Fibroblast of mammary gland (primary cell): ENCODE data around the gene GLB1L3.

Experiments
- DNase-seq: peaks from one replicate; pipeline ENCODE4 v3.0.0-alpha.2; 2010; ENCODE audit warnings: low read depth
- H3K4me3 ChIP-seq: 2 replicates; pipeline ENCODE4 v1.5.1; 2011; ENCODE audit warnings: low read depth, mild to moderate bottlenecking, low read length, moderate library complexity; ENCODE audit not compliant: control insufficient read depth
- TF ChIP-seq, protein P1 (sequence below): conservative IDR thresholded peaks from 2 replicates; pipeline ENCODE4 v1.5.1; 2011; ENCODE audit warnings: low read depth, low read length, inconsistent platforms; ENCODE audit not compliant: control insufficient read depth, insufficient read depth

The GLB1L3 gene

DNA sequence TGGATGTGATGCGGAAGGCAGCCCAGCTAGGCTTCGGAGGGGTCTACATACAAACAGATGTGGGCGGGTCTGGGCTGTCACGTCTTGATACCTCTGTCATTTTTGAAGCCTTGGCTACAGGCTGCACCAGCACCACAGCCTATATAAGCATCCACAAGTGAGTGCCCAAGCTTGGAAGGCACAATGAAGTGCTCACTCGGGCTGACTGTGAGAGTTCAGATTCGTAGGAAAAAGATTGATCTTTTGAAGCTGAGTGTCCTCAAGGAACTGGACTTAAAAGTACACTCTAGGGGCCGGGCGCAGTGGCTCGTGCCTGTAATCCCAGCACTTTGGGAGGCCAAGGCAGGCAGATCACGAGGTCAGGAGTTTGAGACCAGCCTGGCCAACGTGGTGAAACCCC is 19.1 kb upstream of the GLB1L3 start:
- H3K4me3 ChIP-seq: no peak overlapping the region
- TF ChIP-seq, protein P1, sequence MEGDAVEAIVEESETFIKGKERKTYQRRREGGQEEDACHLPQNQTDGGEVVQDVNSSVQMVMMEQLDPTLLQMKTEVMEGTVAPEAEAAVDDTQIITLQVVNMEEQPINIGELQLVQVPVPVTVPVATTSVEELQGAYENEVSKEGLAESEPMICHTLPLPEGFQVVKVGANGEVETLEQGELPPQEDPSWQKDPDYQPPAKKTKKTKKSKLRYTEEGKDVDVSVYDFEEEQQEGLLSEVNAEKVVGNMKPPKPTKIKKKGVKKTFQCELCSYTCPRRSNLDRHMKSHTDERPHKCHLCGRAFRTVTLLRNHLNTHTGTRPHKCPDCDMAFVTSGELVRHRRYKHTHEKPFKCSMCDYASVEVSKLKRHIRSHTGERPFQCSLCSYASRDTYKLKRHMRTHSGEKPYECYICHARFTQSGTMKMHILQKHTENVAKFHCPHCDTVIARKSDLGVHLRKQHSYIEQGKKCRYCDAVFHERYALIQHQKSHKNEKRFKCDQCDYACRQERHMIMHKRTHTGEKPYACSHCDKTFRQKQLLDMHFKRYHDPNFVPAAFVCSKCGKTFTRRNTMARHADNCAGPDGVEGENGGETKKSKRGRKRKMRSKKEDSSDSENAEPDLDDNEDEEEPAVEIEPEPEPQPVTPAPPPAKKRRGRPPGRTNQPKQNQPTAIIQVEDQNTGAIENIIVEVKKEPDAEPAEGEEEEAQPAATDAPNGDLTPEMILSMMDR: no peak
- DNase-seq: no peak

DNA sequence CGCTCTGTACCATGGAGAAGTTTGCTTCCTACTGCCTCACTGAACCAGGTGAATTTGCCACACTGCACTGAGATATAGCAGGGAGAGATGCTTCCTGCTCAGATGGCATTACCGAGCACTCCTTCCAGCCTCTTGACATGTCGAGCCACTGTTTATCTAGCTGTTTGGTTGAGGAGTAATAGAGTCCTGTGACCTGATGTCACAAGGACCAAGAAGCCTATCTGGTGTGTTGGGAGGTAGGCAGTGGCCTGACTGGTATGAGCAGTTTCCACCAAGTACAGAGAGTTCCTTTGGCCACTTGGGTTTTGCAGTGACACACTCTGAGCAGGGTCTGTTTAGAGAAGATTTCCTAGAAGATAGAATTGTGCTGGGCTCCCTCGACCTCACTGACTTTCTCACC is 17.6 kb upstream of the GLB1L3 start:
- DNase-seq: no peak
- TF ChIP-seq, protein P1: no peak

DNA sequence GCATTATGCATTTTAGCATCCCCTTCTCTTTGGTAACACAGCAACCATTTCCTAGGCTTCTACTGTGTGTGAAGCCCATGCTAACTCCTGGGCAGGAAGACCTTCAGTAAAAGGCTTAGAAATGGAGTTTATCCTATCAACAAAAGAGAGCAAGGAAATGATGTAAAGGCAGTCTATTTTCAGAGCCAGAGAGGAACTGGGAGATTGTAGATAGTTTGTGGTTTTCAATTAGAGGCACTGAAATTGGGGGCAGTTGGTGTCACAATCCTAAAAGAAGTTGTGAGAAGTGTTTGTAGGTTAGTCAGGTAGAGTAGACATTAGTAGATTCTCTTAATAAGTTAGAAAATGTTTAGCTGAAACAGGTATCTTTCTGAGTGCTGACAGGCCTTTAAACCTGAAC is 15.7 kb upstream of the GLB1L3 start:
- TF ChIP-seq, protein P1: no peak
- H3K4me3 ChIP-seq: no peak overlapping the region
- DNase-seq: no peak

More for the DNA sequence above, 17.6 kb upstream of the GLB1L3 start:
- no peak overlapping the region for H3K4me3 ChIP-seq

DNA sequence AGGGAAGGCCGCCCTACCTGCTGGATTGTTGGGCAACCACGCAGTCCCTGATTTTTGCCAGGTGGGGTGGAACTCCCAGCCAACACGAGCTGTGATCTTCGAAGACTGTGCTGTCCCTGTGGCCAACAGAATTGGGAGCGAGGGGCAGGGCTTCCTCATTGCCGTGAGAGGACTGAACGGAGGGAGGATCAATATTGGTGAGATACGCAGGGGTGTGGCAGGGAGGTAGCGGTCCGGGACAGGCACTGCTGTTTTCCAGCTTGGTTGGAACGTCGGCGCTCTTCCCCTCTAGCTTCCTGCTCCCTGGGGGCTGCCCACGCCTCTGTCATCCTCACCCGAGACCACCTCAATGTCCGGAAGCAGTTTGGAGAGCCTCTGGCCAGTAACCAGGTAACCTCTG is 15.2 kb upstream of the GLB1L3 start:
- TF ChIP-seq, protein P1: no peak
- H3K4me3 ChIP-seq: no peak overlapping the region
- DNase-seq: no peak

DNA sequence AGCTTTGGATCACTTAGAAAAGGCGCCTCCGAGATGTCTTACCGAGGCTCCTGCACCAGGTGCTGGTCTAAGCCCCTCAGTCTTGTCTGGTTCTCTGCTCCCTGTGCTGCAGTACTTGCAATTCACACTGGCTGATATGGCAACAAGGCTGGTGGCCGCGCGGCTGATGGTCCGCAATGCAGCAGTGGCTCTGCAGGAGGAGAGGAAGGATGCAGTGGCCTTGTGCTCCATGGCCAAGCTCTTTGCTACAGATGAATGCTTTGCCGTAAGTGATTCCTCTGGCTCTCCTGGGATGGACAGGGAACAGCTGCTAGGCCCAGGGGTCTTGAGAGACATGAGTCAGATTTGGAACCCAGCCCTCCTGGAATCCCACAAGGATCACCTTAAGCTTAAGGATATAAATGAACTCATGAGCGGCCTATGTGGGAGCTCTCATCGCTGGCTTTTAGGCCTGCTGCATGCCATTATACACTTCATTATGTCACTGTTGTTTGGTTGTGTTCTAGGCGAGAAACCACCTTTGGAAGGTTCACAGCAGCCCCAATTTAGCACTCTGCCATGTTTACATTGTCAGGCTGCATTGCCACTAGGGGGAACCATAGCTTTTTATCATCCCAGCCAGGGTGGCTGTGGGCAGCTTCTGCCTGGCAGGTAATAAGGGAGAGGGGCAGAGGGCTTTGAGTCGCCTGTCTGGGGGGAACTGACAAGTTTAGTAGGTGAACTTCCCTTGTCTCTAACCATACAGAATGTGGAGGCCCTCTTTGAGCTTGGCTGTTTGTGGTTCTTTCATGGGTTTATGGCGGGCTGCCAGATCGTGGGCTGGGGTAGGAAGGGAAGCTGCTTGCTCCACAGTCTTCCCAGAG is 14.3 kb upstream of the GLB1L3 start:
- TF ChIP-seq, protein P1: peak; percentile 57
- peak; percentile 25 for DNase-seq
- no peak overlapping the region for H3K4me3 ChIP-seq

DNA sequence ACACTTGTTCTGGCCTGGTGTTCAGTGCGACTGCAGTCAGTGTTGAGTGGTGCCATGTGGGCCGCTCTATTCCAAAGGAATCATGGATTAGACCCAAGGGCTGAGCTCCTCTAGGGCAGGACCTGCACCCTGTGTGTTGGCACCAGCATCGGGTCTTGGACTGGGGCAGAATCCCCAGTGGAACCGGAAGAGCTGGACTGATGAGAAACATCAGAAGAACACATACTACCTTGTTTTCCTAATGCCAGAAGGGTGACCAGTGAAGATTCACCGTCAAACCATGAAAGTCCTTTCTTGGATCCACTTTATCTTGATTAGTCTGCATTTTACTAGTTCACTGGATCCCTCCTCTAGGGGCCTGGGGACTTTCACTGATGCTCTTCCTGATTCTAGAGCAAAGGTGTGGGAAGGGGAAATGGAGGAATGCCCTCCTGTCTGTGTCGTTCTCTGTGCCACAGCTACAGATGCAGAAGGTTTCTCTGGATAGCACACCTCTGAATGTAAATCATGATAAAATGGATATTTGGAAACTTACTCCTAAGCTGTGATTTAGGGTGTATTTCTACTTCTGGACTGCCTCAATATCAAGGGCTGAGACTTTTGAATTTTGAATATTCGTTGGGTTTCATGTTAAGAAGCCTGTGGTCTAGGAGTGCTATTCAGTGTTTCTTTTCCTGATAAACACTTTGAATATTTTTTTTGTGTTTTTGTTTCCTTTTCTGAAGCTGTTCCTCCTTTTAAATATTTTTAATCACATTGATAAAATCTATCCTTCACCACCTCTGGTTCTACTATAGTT is 11.0 kb upstream of the GLB1L3 start:
- DNase-seq: no peak
- H3K4me3 ChIP-seq: no peak overlapping the region
- TF ChIP-seq, protein P1: no peak
